HepG2 (cell line): ENCODE data around the gene LIPC. TPM values are rescaled to one million over a fixed set of nuclear protein-coding genes. Genes with fewer than 3 reads are reported as not detected.
A peak's percentile ranks its signal among the peaks of the same experiment; 100 is the strongest.

ENCODE experiments used
- ATF3 ChIP-seq: sonication (generic); formaldehyde crosslinking; IDR thresholded peaks from 2 replicates; pipeline ENCODE4 v1.4.0; 2020; ENCODE audit warnings: missing genetic modification reagents
- CHCHD3 ChIP-seq: sonication (generic); formaldehyde crosslinking; IDR thresholded peaks from 2 replicates; pipeline ENCODE4 v1.8.0; 2022; ENCODE audit warnings: mild to moderate bottlenecking, missing genetic modification reagents, moderate library complexity
- FOSL2 ChIP-seq: sonication (generic); formaldehyde crosslinking; IDR thresholded peaks from 2 replicates; pipeline ENCODE4 v1.4.0; 2020; ENCODE audit warnings: missing genetic modification reagents
- KLF16 ChIP-seq, 2 experiments: sonication (generic) in 1 of 2; formaldehyde crosslinking in 1 of 2; IDR thresholded peaks; 2 replicates each; pipeline versions ENCODE4 v1.6.1 to v1.8.0; 2016 to 2023; ENCODE audit warnings: missing genetic modification reagents in 2 of 2, missing compliant biosample characterization in 1 of 2
- LCORL ChIP-seq, 2 experiments: fragments of 450-650 bp in 1 of 2; sonication (generic) in 1 of 2; formaldehyde crosslinking in 1 of 2; IDR thresholded peaks; 2 replicates each; pipeline versions ENCODE4 v1.5.0 to v1.6.1; 2017 to 2020; ENCODE audit warnings: antibody characterized with exemption in 1 of 2, missing genetic modification reagents in 1 of 2
- MEF2D ChIP-seq: sonication (generic); formaldehyde crosslinking; IDR thresholded peaks from 2 replicates; pipeline ENCODE4 v1.5.1; 2020; ENCODE audit warnings: mild to moderate bottlenecking, missing genetic modification reagents
- SALL1 ChIP-seq: sonication (generic); formaldehyde crosslinking; IDR thresholded peaks from 2 replicates; pipeline ENCODE4 v1.8.0; 2022; ENCODE audit warnings: mild to moderate bottlenecking, missing genetic modification reagents
- SIN3B ChIP-seq: fragments of 150-350 bp; IDR thresholded peaks from 2 replicates; pipeline ENCODE4 v1.6.1; 2014; ENCODE audit warnings: low read length
- SOX13 ChIP-seq, 3 experiments: fragments of 450-650 bp in 1 of 3; sonication (generic) in 1 of 3; formaldehyde crosslinking in 1 of 3; IDR thresholded peaks in 2 of 3; conservative IDR thresholded peaks in 1 of 3; 2 replicates each; pipeline versions ENCODE4 v1.5.0 to v1.6.1; 2016 to 2020; ENCODE audit warnings: antibody characterized with exemption in 1 of 3, mild to moderate bottlenecking in 1 of 3, missing compliant biosample characterization in 1 of 3, missing genetic modification reagents in 1 of 3, moderate library complexity in 1 of 3
- SOX5 ChIP-seq: IDR thresholded peaks from 2 replicates; pipeline ENCODE4 v1.6.1; 2016; ENCODE audit warnings: borderline replicate concordance
- TARDBP ChIP-seq: sonication (generic); formaldehyde crosslinking; IDR thresholded peaks from 2 replicates; pipeline ENCODE4 v1.8.0; 2022; ENCODE audit warnings: mild to moderate bottlenecking, missing genetic modification reagents
- YY1 ChIP-seq: IDR thresholded peaks from 2 replicates; pipeline ENCODE4 v1.6.1; 2011; ENCODE audit warnings: low read length, low read depth, moderate library complexity, mild to moderate bottlenecking; ENCODE audit not compliant: insufficient read depth, insufficient replicate concordance
- ZBTB4 ChIP-seq: sonication (generic); formaldehyde crosslinking; IDR thresholded peaks from 2 replicates; pipeline ENCODE4 v1.4.0; 2020; ENCODE audit warnings: missing genetic modification reagents, mild to moderate bottlenecking, borderline replicate concordance
- ZBTB46 ChIP-seq: sonication (generic); formaldehyde crosslinking; IDR thresholded peaks from 2 replicates; pipeline ENCODE4 v1.4.0; 2020; ENCODE audit warnings: mild to moderate bottlenecking, missing genetic modification reagents, borderline replicate concordance
- ZBTB7B ChIP-seq: sonication (generic); formaldehyde crosslinking; IDR thresholded peaks from 2 replicates; pipeline ENCODE4 v1.4.0; 2020; ENCODE audit warnings: missing genetic modification reagents
- ZKSCAN1 ChIP-seq: fragments of 150-350 bp; IDR thresholded peaks from 2 replicates; pipeline ENCODE4 v1.6.1; 2014; ENCODE audit warnings: low read length
- ZMYM3 ChIP-seq: sonication (generic); formaldehyde crosslinking; IDR thresholded peaks from 2 replicates; pipeline ENCODE4 v1.5.1; 2020; ENCODE audit warnings: mild to moderate bottlenecking, missing genetic modification reagents
- ZNF350 ChIP-seq: sonication (generic); formaldehyde crosslinking; IDR thresholded peaks from 2 replicates; pipeline ENCODE4 v1.4.0; 2020; ENCODE audit warnings: mild to moderate bottlenecking, low read depth, missing genetic modification reagents, borderline replicate concordance
- ZNF382 ChIP-seq: sonication (generic); formaldehyde crosslinking; IDR thresholded peaks from 2 replicates; pipeline ENCODE4 v1.5.0; 2020; ENCODE audit warnings: missing genetic modification reagents, mild to moderate bottlenecking, borderline replicate concordance
- ZNF501 ChIP-seq: sonication (generic); formaldehyde crosslinking; IDR thresholded peaks from 2 replicates; pipeline ENCODE4 v1.5.1; 2020; ENCODE audit warnings: mild to moderate bottlenecking, moderate library complexity, missing genetic modification reagents
- ZNF761 ChIP-seq: sonication (generic); formaldehyde crosslinking; conservative IDR thresholded peaks from 2 replicates; pipeline ENCODE4 v1.4.0; 2020; ENCODE audit warnings: mild to moderate bottlenecking, missing genetic modification reagents
- polyA plus RNA-seq, 8 experiments: library from polyadenylated mRNA; depleted of rRNA in 3 of 8; stranded (reverse) in 7 of 8; unstranded in 1 of 8; fragments of >200 nt; fragmentation: Illumina TruSeq in 4 of 8; extraction: Trizol in 4 of 8; gene quantifications; 2 replicates each; pipeline versions ENCODE4 v1.2.1 to v1.2.3, GENCODE V29; 2011 to 2016; ENCODE audit warnings: low read depth in 4 of 8, missing spikeins in 1 of 8, mixed read lengths in 1 of 8; ENCODE audit not compliant: insufficient read depth in 1 of 8
- total RNA-seq, 5 experiments: library from RNA; depleted of rRNA; stranded (reverse); fragments of >200 nt; fragmentation: Illumina TruSeq; extraction: Trizol; gene quantifications; 2 replicates each; pipeline ENCODE4 v1.2.3, GENCODE V29; 2016; ENCODE audit warnings: low read depth in 1 of 5
- TF ChIP-seq, protein P1 (sequence below): sonication (generic); formaldehyde crosslinking; conservative IDR thresholded peaks from 2 replicates; pipeline ENCODE4 v1.8.0; 2022; ENCODE audit warnings: mild to moderate bottlenecking, moderate library complexity, missing genetic modification reagents

Gene LIPC
- total and polyA plus RNA-seq, 2 of the 13 experiments (the other 11 are each of a cell fraction or from before 2014, with no cell fraction given) = 26.0 to 38.0 TPM

- TF ChIP-seq ZBTB4 (CRISPR knock-in tag) (no peak), SOX5 (no peak), ATF3 (no peak), KLF16 (CRISPR knock-in tag; IDR thresholded peaks at IDR 0.05) (peak in 1 of 2 experiments; percentile 19; a peak in 1 of 4 replicates), YY1 (peak; percentile 29), CHCHD3 (no peak), MEF2D (CRISPR knock-in tag) (0 out of 2 replicates have a peak, but pooled peaks have one; percentile 23), LCORL (IDR thresholded peaks at IDR 0.05) (no peak), LCORL (CRISPR knock-in tag; IDR thresholded peaks at IDR 0.05) (no peak), ZNF501 (CRISPR knock-in tag) (peak; percentile 1; the same call in 1 of the 2 replicates), ZMYM3 (CRISPR knock-in tag) (0 out of 2 replicates have a peak, but pooled peaks have one; percentile 12), ZBTB46 (CRISPR knock-in tag) (0 out of 2 replicates have a peak, but pooled peaks have one; percentile 28), SALL1 (CRISPR knock-in tag) (peak; percentile 47; the same call in 1 of the 2 replicates), ZNF350 (CRISPR knock-in tag) (no peak), FOSL2 (0 out of 2 replicates have a peak, but pooled peaks have one; percentile 18), TARDBP (peak; percentile 44; the same call in 1 of the 2 replicates), ZBTB7B (CRISPR knock-in tag) (peak; percentile 56; the same call in 1 of the 2 replicates), ZNF761 (CRISPR knock-in tag) (peak; percentile 49; the same call in 1 of the 2 replicates), ZNF382 (CRISPR knock-in tag) (no peak), SIN3B (no peak), ZKSCAN1 (peak; percentile 87), SOX13 (IDR thresholded peaks at IDR 0.05) (no peak), SOX13 (CRISPR knock-in tag; conservative IDR thresholded peaks at IDR 0.05 in 1 of 2, IDR thresholded peaks at IDR 0.05 in 1 of 2) (peak in 1 of 2 experiments; percentile 47; a peak in 2 of 4 replicates)
- TF ChIP-seq, protein P1, sequence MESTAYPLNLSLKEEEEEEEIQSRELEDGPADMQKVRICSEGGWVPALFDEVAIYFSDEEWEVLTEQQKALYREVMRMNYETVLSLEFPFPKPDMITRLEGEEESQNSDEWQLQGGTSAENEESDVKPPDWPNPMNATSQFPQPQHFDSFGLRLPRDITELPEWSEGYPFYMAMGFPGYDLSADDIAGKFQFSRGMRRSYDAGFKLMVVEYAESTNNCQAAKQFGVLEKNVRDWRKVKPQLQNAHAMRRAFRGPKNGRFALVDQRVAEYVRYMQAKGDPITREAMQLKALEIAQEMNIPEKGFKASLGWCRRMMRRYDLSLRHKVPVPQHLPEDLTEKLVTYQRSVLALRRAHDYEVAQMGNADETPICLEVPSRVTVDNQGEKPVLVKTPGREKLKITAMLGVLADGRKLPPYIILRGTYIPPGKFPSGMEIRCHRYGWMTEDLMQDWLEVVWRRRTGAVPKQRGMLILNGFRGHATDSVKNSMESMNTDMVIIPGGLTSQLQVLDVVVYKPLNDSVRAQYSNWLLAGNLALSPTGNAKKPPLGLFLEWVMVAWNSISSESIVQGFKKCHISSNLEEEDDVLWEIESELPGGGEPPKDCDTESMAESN (CRISPR knock-in tag) = 0 out of 2 replicates have a peak, but pooled peaks have one; percentile 10
Observed at GRCh38 chr15:58476525-58477162, 44.9 kb downstream of the LIPC start (continued).
